Breast epithelium (tissue), 3 donors: ENCODE data around the gene SKAP1.

Source experiments
- CTCF ChIP-seq, 3 donors: fragments of 450-650 bp; IDR thresholded peaks; one replicate each; pipeline ENCODE4 v1.5.1; 2016 to 2017; ENCODE audit warnings: antibody characterized with exemption in 3 of 3, mild to moderate bottlenecking in 3 of 3, moderate library complexity in 3 of 3
- POLR2A ChIP-seq: fragments of 450-650 bp; IDR thresholded peaks from one replicate; pipeline ENCODE4 v1.6.1; 2016; ENCODE audit warnings: antibody characterized with exemption, mild to moderate bottlenecking, moderate library complexity
- POLR2AphosphoS5 ChIP-seq, 3 donors: sonication (generic); formaldehyde crosslinking; IDR thresholded peaks; one replicate each; pipeline ENCODE4 v1.6.1; 2017; ENCODE audit warnings: antibody characterized with exemption in 3 of 3

GRCh38 chr17:48128400-48128799 lies 301.6 kb downstream of the SKAP1 start:
- TF ChIP-seq POLR2A (no peak), POLR2AphosphoS5 (IDR thresholded peaks at IDR 0.05) (no peak), CTCF (IDR thresholded peaks at IDR 0.05) (no peak)
